ENCODE measurements around the gene PEMT.

Gene PEMT

GRCh38 chr17:17462048-17462824, 129.3 kb downstream of the PEMT start:
- no peak for TF ChIP-seq GATA3 (IDR thresholded peaks at IDR 0.05; ENCODE audit: low read depth, low read length)
- no peak for TF ChIP-seq GATA2 (IDR thresholded peaks at IDR 0.05; ENCODE audit: low read depth, low read length)

GRCh38 chr17:17460038-17460437, 131.5 kb downstream of the PEMT start:
- no peak for TF ChIP-seq GATA2 (IDR thresholded peaks at IDR 0.05; ENCODE audit: low read depth, low read length)
- no peak for TF ChIP-seq GATA3 (IDR thresholded peaks at IDR 0.05; ENCODE audit: low read depth, low read length)

GRCh38 chr17:17457680-17458079, 133.8 kb downstream of the PEMT start:
- TF ChIP-seq GATA3 (IDR thresholded peaks at IDR 0.05; ENCODE audit: low read depth, low read length) (no peak), GATA2 (IDR thresholded peaks at IDR 0.05; ENCODE audit: low read depth, low read length) (no peak)

- TF ChIP-seq GATA3 (IDR thresholded peaks at IDR 0.05; ENCODE audit: low read depth, low read length) (no peak), GATA2 (IDR thresholded peaks at IDR 0.05; ENCODE audit: low read depth, low read length) (no peak)
Measured at GRCh38 chr17:17456251-17456650, 135.3 kb downstream of the PEMT start.
